BLaER1 (cell line): ENCODE measurements around the gene PUM1.

ENCODE experiments used
- H3K27ac ChIP-seq: shearing (Covaris generic); formaldehyde crosslinking; 2 replicates; pipeline ENCODE4 v1.8.1; 2022
- H3K27me3 ChIP-seq: shearing (Covaris generic); formaldehyde crosslinking; 2 replicates; pipeline ENCODE4 v1.8.1; 2022
- H3K36me3 ChIP-seq: shearing (Covaris generic); formaldehyde crosslinking; 2 replicates; pipeline ENCODE4 v1.8.1; 2022
- H3K4me1 ChIP-seq: shearing (Covaris generic); formaldehyde crosslinking; 2 replicates; pipeline ENCODE4 v1.8.1; 2022
- H3K4me2 ChIP-seq: shearing (Covaris generic); formaldehyde crosslinking; 2 replicates; pipeline ENCODE4 v1.8.1; 2022
- H3K4me3 ChIP-seq: shearing (Covaris generic); formaldehyde crosslinking; 2 replicates; pipeline ENCODE4 v1.8.1; 2022
- H3K9ac ChIP-seq: shearing (Covaris generic); formaldehyde crosslinking; 2 replicates; pipeline ENCODE4 v1.8.1; 2022
- H3K9me3 ChIP-seq: shearing (Covaris generic); formaldehyde crosslinking; 2 replicates; pipeline ENCODE4 v1.8.1; 2022
- H4K20me1 ChIP-seq: shearing (Covaris generic); formaldehyde crosslinking; 2 replicates; pipeline ENCODE4 v1.8.1; 2022
- Cebpa-rat ChIP-seq: shearing (Covaris generic); IDR thresholded peaks from 2 replicates; pipeline ENCODE4 v1.8.1; 2022

The PUM1 gene

GRCh38 chr1:30919025-30919881 lies 146.3 kb downstream of the PUM1 start:
- Histone ChIP-seq H3K9me3 (no peaks in the 10 kb centered on the region), H3K9ac (no peak overlapping the region), H4K20me1 (peaks cover 15% of the 10 kb centered on the region; the same call in 1 of the 2 replicates), H3K4me2 (peak overlapping the region; percentile 17), H3K4me3 (no peak overlapping the region), H3K27ac (no peak overlapping the region), H3K36me3 (no peaks in the 10 kb centered on the region), H3K27me3 (no peaks in the 10 kb centered on the region), H3K4me1 (peaks cover 7% of the 10 kb centered on the region; the same call in 1 of the 2 replicates)
- TF ChIP-seq Cebpa-rat = no peak

GRCh38 chr1:30916296-30916695 lies 149.2 kb downstream of the PUM1 start:
- H3K36me3 ChIP-seq = no peaks in the 10 kb centered on the region
- no peak overlapping the region for H3K4me3 ChIP-seq
- H3K27me3 ChIP-seq = no peaks in the 10 kb centered on the region; the same call in 1 of the 2 replicates
- H3K27ac ChIP-seq = no peak overlapping the region
- no peaks in the 10 kb centered on the region for H3K9me3 ChIP-seq
- H3K4me1 ChIP-seq = peaks cover 23% of the 10 kb centered on the region
- no peak overlapping the region for H3K4me2 ChIP-seq
- no peak overlapping the region for H3K9ac ChIP-seq
- peaks cover 39% of the 10 kb centered on the region for H4K20me1 ChIP-seq
- TF ChIP-seq Cebpa-rat = no peak

GRCh38 chr1:30915491-30916230 lies 149.9 kb downstream of the PUM1 start:
- no peak overlapping the region for H3K9ac ChIP-seq
- no peaks in the 10 kb centered on the region for H3K36me3 ChIP-seq
- H3K27me3 ChIP-seq = peaks cover 6% of the 10 kb centered on the region
- H3K4me3 ChIP-seq = no peak overlapping the region
- peaks cover 45% of the 10 kb centered on the region for H4K20me1 ChIP-seq
- peaks cover 30% of the 10 kb centered on the region for H3K4me1 ChIP-seq
- H3K4me2 ChIP-seq = no peak overlapping the region
- no peaks in the 10 kb centered on the region for H3K9me3 ChIP-seq
- H3K27ac ChIP-seq = no peak overlapping the region
- TF ChIP-seq Cebpa-rat = no peak

GRCh38 chr1:30914931-30915330 lies 150.6 kb downstream of the PUM1 start:
- H4K20me1 ChIP-seq = peaks cover 52% of the 10 kb centered on the region
- no peak overlapping the region for H3K4me3 ChIP-seq
- no peak for TF ChIP-seq Cebpa-rat
- H3K36me3 ChIP-seq = no peaks in the 10 kb centered on the region
- no peaks in the 10 kb centered on the region for H3K9me3 ChIP-seq
- no peak overlapping the region for H3K27ac ChIP-seq
- H3K27me3 ChIP-seq = peaks cover 13% of the 10 kb centered on the region
- no peak overlapping the region for H3K9ac ChIP-seq
- peaks cover 37% of the 10 kb centered on the region for H3K4me1 ChIP-seq
- no peak overlapping the region for H3K4me2 ChIP-seq

- H3K27ac ChIP-seq = no peak overlapping the region
- no peak overlapping the region for H3K9ac ChIP-seq
- no peaks in the 10 kb centered on the region for H3K36me3 ChIP-seq
- no peaks in the 10 kb centered on the region for H3K9me3 ChIP-seq
- H3K4me2 ChIP-seq = no peak overlapping the region
- no peak for TF ChIP-seq Cebpa-rat
- peaks cover 17% of the 10 kb centered on the region for H3K27me3 ChIP-seq
- H4K20me1 ChIP-seq = peaks cover 56% of the 10 kb centered on the region
- H3K4me3 ChIP-seq = no peak overlapping the region
- peaks cover 41% of the 10 kb centered on the region for H3K4me1 ChIP-seq
These were observed 151.0 kb downstream of the PUM1 start for GRCh38 chr1:30914587-30914922.

- peak overlapping the region; percentile 34; the same call in 1 of the 2 replicates for H3K9ac ChIP-seq
- peak overlapping the region; percentile 28 for H3K4me2 ChIP-seq
- no peak overlapping the region for H3K27ac ChIP-seq
These were observed 152.4 kb downstream of the PUM1 start for GRCh38 chr1:30912913-30913652.

GRCh38 chr1:30912224-30912623 lies 153.3 kb downstream of the PUM1 start:
- peak overlapping the region; percentile 28; the same call in 1 of the 2 replicates for H3K4me2 ChIP-seq
- no peak overlapping the region for H3K27ac ChIP-seq
- peaks cover 40% of the 10 kb centered on the region for H3K27me3 ChIP-seq
- peaks cover 73% of the 10 kb centered on the region for H4K20me1 ChIP-seq
- peaks cover 42% of the 10 kb centered on the region for H3K4me1 ChIP-seq
- H3K4me3 ChIP-seq = no peak overlapping the region
- H3K9ac ChIP-seq = no peak overlapping the region; the same call in 1 of the 2 replicates
- no peaks in the 10 kb centered on the region for H3K9me3 ChIP-seq
- no peak for TF ChIP-seq Cebpa-rat
- H3K36me3 ChIP-seq = no peaks in the 10 kb centered on the region

More at GRCh38 chr1:30912913-30913652, 152.4 kb downstream of the PUM1 start:
- Histone ChIP-seq H3K4me1 (peaks cover 42% of the 10 kb centered on the region), H3K4me3 (no peak overlapping the region), H3K9me3 (no peaks in the 10 kb centered on the region), H3K36me3 (no peaks in the 10 kb centered on the region), H4K20me1 (peaks cover 64% of the 10 kb centered on the region), H3K27me3 (peaks cover 31% of the 10 kb centered on the region)
- TF ChIP-seq Cebpa-rat = no peak

GRCh38 chr1:30911059-30911954 lies 154.2 kb downstream of the PUM1 start:
- Histone ChIP-seq H3K4me2 (no peak overlapping the region), H3K27me3 (peaks cover 49% of the 10 kb centered on the region), H3K4me1 (peaks cover 42% of the 10 kb centered on the region), H3K36me3 (no peaks in the 10 kb centered on the region), H3K27ac (no peak overlapping the region), H3K9me3 (no peaks in the 10 kb centered on the region), H3K9ac (no peak overlapping the region), H3K4me3 (no peak overlapping the region), H4K20me1 (peaks cover 82% of the 10 kb centered on the region)
- no peak for TF ChIP-seq Cebpa-rat
